K562 (cell line): ENCODE measurements around the gene USP49. TPM values are rescaled to one million over a fixed set of nuclear protein-coding genes. Genes with fewer than 3 reads are reported as not detected.

Experiments
- BMI1 ChIP-seq: fragments of 150-350 bp; IDR thresholded peaks from 2 replicates; pipeline ENCODE4 v1.6.1; 2014; ENCODE audit warnings: low read length
- BRCA1 ChIP-seq, 2 experiments: fragments of 450-650 bp in 1 of 2; sonication (generic) in 1 of 2; formaldehyde crosslinking in 1 of 2; IDR thresholded peaks; 2 replicates each; pipeline versions ENCODE4 v1.5.0 to v1.6.1; 2017 to 2020; ENCODE audit warnings: mild to moderate bottlenecking in 1 of 2, missing genetic modification reagents in 1 of 2
- CXXC5 ChIP-seq: fragments of 250-450 bp; sonication (Bioruptor Pico); IDR thresholded peaks from 2 replicates; pipeline ENCODE4 v1.8.0; 2022; ENCODE audit warnings: inconsistent platforms, mild to moderate bottlenecking, moderate library complexity
- DPF2 ChIP-seq: fragments of 450-650 bp; IDR thresholded peaks from 2 replicates; pipeline ENCODE4 v1.6.1; 2016
- HIVEP1 ChIP-seq: fragments of 250-450 bp; sonication (Bioruptor Pico); IDR thresholded peaks from 2 replicates; pipeline ENCODE4 v1.4.0; 2020; ENCODE audit warnings: mild to moderate bottlenecking
- MYC ChIP-seq, 2 experiments: fragments of 250-450 bp in 1 of 2; sonication (Bioruptor Pico) in 1 of 2; IDR thresholded peaks; 2 replicates each; pipeline versions ENCODE4 v1.5.1 to v1.6.1; 2012 to 2021; ENCODE audit warnings: low read depth in 2 of 2, borderline replicate concordance in 1 of 2, improper control_type of control experiment in 1 of 2, low read length in 1 of 2, mild to moderate bottlenecking in 1 of 2, moderate library complexity in 1 of 2
- PTTG1 ChIP-seq: fragments of 450-650 bp; IDR thresholded peaks from 2 replicates; pipeline ENCODE4 v1.6.1; 2016; ENCODE audit warnings: low read depth, mild to moderate bottlenecking, missing genetic modification characterization, missing compliant biosample characterization
- SNRNP70 ChIP-seq: fragments of 200-400 bp; formaldehyde crosslinking; optimal IDR thresholded peaks from 2 replicates; pipeline ENCODE3; 2017; ENCODE audit warnings: low read depth, low read length
- SRSF9 ChIP-seq: fragments of 200-400 bp; formaldehyde crosslinking; IDR thresholded peaks from 2 replicates; pipeline ENCODE4 v1.6.1; 2017; ENCODE audit warnings: low read depth, low read length, borderline replicate concordance
- WHSC1 ChIP-seq: IDR thresholded peaks from one replicate; pipeline ENCODE4 v1.6.1; 2012; ENCODE audit warnings: low read length, control low read depth, inconsistent platforms
- ZBTB1 ChIP-seq: sonication (generic); formaldehyde crosslinking; IDR thresholded peaks from 2 replicates; pipeline ENCODE4 v1.8.1; 2023; ENCODE audit warnings: missing genetic modification reagents, low read depth, mild to moderate bottlenecking, borderline replicate concordance
- ZNF143 ChIP-seq: sonication (generic); formaldehyde crosslinking; IDR thresholded peaks from 2 replicates; pipeline ENCODE4 v1.9.0; 2022; ENCODE audit warnings: mild to moderate bottlenecking, missing genetic modification reagents
- ZNF197 ChIP-seq: fragments of 200-800 bp; sonication (Bioruptor generic); IDR thresholded peaks from 2 replicates; pipeline ENCODE4 v1.6.1; 2016; ENCODE audit warnings: low read depth, missing genetic modification characterization, missing compliant biosample characterization
- ZNF589 ChIP-seq: fragments of 200-800 bp; sonication (Bioruptor generic); IDR thresholded peaks from 2 replicates; pipeline ENCODE4 v1.6.1; 2016; ENCODE audit warnings: low read depth, missing genetic modification characterization, missing compliant biosample characterization
- ZNF766 ChIP-seq: fragments of 200-800 bp; sonication (Bioruptor generic); conservative IDR thresholded peaks from 2 replicates; pipeline ENCODE4 v1.6.1; 2016; ENCODE audit warnings: missing genetic modification characterization, missing compliant biosample characterization
- polyA plus RNA-seq, 8 experiments: library from polyadenylated mRNA; depleted of rRNA in 4 of 8; stranded (reverse) in 5 of 8; unstranded in 3 of 8; fragments of >200 nt; fragmentation: Nextera tagmentation in 2 of 8; fragmentation: Illumina TruSeq in 1 of 8; extraction: Ambion mirVana in 2 of 8; extraction: Trizol in 1 of 8; gene quantifications; 2 replicates each; pipeline versions ENCODE4 v1.2.1 to v1.2.3, GENCODE V29; 2011 to 2014; ENCODE audit warnings: inconsistent platforms in 1 of 8, missing spikeins in 1 of 8
- total RNA-seq, 7 experiments: library from RNA; depleted of rRNA in 6 of 7; stranded (reverse); fragments of >200 nt in 6 of 7; fragmentation: Illumina TruSeq in 2 of 7; extraction: Trizol in 2 of 7; gene quantifications; 2 replicates each; pipeline versions ENCODE4 v1.2.1 to v1.2.3, GENCODE V29; 2011 to 2021; ENCODE audit warnings: low replicate concordance in 1 of 7
- TF ChIP-seq, protein P1 (sequence below): fragments of 250-450 bp; sonication (Bioruptor Pico); IDR thresholded peaks from 2 replicates; pipeline ENCODE4 v1.4.0; 2020; ENCODE audit warnings: mild to moderate bottlenecking, moderate library complexity
- TF ChIP-seq, protein P2 (sequence below), 2 experiments: fragments of 450-650 bp in 1 of 2; sonication (generic) in 1 of 2; formaldehyde crosslinking in 1 of 2; IDR thresholded peaks; 2 replicates each; pipeline versions ENCODE4 v1.7.1 to v1.9.0; 2016 to 2022; ENCODE audit warnings: inconsistent platforms in 1 of 2, mild to moderate bottlenecking in 1 of 2, missing genetic modification reagents in 1 of 2

The USP49 gene
- total and polyA plus RNA-seq, 9 of the 15 experiments (the other 6 are each of a cell fraction or from before 2014, with no cell fraction given), result 1.0 to 9.9 (median 6.5) TPM

DNA sequence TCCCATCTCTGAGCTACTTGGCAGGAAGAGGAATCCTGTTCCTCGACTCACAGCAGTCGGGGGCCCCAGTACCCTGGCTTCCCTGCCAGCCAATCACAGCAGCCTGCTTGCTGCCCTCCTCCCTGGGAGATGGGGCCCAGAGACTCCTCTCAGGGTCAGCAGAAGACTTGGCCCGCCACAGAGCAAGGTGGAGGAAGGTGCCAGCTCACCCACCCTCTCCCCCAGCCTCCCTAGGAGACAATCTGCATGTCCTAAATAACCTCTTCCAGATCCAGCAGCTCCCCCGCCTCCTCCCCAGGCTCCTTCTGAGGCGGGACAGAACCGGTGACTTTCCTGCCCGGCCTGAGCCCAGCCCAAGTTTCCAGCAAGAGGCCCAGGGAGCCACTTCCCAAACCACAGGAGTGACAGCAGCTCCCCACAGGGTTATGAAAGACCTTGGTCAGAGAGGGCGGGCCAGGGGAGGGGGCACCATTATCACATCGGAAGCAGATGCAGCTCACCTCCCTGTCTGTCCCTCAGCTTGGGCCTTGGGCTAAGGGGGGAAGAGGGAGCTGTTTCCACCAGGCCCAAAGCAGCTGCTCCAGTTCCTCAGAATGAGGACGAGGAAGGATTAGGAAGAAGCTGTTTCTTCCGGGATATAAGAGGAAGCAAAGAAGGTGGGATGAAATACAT lies 44.1 kb upstream of the USP49 start (continued):
- TF ChIP-seq BMI1 (no peak), ZNF197 (0 out of 2 replicates have a peak, but pooled peaks have one; percentile 18), SRSF9 (no peak), HIVEP1 (CRISPR knock-in tag) (no peak), MYC (IDR thresholded peaks at IDR 0.05; ENCODE audit: low read depth, low read length) (0 out of 2 replicates have a peak, but pooled peaks have one; percentile 22), MYC (CRISPR knock-in tag; IDR thresholded peaks at IDR 0.05; ENCODE audit: borderline replicate concordance, low read depth) (no peak), ZNF766 (CRISPR knock-in tag) (0 out of 2 replicates have a peak, but pooled peaks have one; percentile 27), SNRNP70 (no peak), ZNF143 (CRISPR knock-in tag) (no peak), PTTG1 (tag) (no peak), WHSC1 (no peak), ZNF589 (CRISPR knock-in tag) (peak; percentile 52; the same call in 1 of the 2 replicates), ZBTB1 (CRISPR knock-in tag) (0 out of 2 replicates have a peak, but pooled peaks have one; percentile 37), CXXC5 (CRISPR knock-in tag) (peak; percentile 13), DPF2 (peak; percentile 87), BRCA1 (IDR thresholded peaks at IDR 0.05) (no peak), BRCA1 (CRISPR knock-in tag; IDR thresholded peaks at IDR 0.05) (no peak)
- TF ChIP-seq, protein P1, sequence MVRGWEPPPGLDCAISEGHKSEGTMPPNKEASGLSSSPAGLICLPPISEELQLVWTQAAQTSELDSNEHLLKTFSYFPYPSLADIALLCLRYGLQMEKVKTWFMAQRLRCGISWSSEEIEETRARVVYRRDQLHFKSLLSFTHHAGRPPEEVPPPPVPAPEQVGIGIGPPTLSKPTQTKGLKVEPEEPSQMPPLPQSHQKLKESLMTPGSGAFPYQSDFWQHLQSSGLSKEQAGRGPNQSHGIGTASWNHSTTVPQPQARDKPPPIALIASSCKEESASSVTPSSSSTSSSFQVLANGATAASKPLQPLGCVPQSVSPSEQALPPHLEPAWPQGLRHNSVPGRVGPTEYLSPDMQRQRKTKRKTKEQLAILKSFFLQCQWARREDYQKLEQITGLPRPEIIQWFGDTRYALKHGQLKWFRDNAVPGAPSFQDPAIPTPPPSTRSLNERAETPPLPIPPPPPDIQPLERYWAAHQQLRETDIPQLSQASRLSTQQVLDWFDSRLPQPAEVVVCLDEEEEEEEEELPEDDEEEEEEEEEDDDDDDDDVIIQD (CRISPR knock-in tag), result no peak
- TF ChIP-seq, protein P2, sequence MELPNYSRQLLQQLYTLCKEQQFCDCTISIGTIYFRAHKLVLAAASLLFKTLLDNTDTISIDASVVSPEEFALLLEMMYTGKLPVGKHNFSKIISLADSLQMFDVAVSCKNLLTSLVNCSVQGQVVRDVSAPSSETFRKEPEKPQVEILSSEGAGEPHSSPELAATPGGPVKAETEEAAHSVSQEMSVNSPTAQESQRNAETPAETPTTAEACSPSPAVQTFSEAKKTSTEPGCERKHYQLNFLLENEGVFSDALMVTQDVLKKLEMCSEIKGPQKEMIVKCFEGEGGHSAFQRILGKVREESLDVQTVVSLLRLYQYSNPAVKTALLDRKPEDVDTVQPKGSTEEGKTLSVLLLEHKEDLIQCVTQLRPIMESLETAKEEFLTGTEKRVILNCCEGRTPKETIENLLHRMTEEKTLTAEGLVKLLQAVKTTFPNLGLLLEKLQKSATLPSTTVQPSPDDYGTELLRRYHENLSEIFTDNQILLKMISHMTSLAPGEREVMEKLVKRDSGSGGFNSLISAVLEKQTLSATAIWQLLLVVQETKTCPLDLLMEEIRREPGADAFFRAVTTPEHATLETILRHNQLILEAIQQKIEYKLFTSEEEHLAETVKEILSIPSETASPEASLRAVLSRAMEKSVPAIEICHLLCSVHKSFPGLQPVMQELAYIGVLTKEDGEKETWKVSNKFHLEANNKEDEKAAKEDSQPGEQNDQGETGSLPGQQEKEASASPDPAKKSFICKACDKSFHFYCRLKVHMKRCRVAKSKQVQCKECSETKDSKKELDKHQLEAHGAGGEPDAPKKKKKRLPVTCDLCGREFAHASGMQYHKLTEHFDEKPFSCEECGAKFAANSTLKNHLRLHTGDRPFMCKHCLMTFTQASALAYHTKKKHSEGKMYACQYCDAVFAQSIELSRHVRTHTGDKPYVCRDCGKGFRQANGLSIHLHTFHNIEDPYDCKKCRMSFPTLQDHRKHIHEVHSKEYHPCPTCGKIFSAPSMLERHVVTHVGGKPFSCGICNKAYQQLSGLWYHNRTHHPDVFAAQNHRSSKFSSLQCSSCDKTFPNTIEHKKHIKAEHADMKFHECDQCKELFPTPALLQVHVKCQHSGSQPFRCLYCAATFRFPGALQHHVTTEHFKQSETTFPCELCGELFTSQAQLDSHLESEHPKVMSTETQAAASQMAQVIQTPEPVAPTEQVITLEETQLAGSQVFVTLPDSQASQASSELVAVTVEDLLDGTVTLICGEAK (IDR thresholded peaks at IDR 0.05), result 0 out of 2 replicates have a peak, but pooled peaks have one; percentile 10
- TF ChIP-seq, protein P2 (CRISPR knock-in tag; IDR thresholded peaks at IDR 0.05), result no peak
